NT2/D1 (cell line): ENCODE data around the gene OR8K1.

ENCODE experiments used
- SUZ12 ChIP-seq: IDR thresholded peaks from 2 replicates; pipeline ENCODE4 v1.6.1; 2011; ENCODE audit not compliant: insufficient read length, insufficient read depth; ENCODE audit errors: extremely low read depth
- ZNF274 ChIP-seq: IDR thresholded peaks from 2 replicates; pipeline ENCODE4 v1.6.1; 2011; ENCODE audit warnings: mild to moderate bottlenecking, low read depth, low read length

DNA sequence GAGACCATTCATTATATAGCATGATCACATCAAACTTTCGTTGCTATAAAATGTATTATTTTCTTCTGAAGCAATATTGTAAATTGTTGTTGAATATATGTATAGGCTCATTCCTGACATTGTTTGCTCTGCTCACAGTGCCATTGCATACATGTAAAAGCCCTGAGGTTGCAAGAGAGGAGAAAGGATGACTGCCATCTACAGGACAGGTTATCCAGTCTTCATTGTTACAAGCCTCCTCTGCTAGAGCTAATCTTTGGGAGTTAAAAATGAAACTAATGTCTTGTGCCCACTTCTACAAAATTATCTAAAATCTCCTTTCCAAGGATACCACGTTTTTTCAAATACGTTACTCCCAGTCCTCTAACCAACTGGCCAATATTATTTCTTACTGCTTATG is 50.2 kb downstream of the OR8K1 start:
- no peak for TF ChIP-seq ZNF274
- TF ChIP-seq SUZ12: no peak
